Skeletal muscle tissue (tissue), 4 donors: Measurements from ENCODE around the gene LSR. TPM values are rescaled to one million over a fixed set of nuclear protein-coding genes. Genes with fewer than 3 reads are reported as not detected.

Experiments used
- H3K27ac ChIP-seq: one replicate; pipeline ENCODE4 v1.7.0; 2013; ENCODE audit warnings: mild to moderate bottlenecking, low read depth, low read length, inconsistent platforms
- H3K27me3 ChIP-seq, 3 donors: one replicate each; pipeline ENCODE4 v1.7.0; 2013; ENCODE audit warnings: low read length in 3 of 3; ENCODE audit not compliant: control insufficient read depth in 3 of 3, insufficient read depth in 3 of 3
- H3K36me3 ChIP-seq, 3 donors: one replicate each; pipeline ENCODE4 v1.7.0; 2013; ENCODE audit warnings: low read length in 3 of 3; ENCODE audit not compliant: control insufficient read depth in 3 of 3, insufficient read depth in 3 of 3
- H3K4me1 ChIP-seq, 3 donors: one replicate each; pipeline ENCODE4 v1.7.0; 2013; ENCODE audit warnings: low read length in 3 of 3, mild to moderate bottlenecking in 3 of 3; ENCODE audit not compliant: control insufficient read depth in 3 of 3, insufficient read depth in 3 of 3
- H3K4me3 ChIP-seq, 3 donors: one replicate each; pipeline ENCODE4 v1.7.0; 2013; ENCODE audit warnings: low read length in 3 of 3
- H3K9ac ChIP-seq, 3 donors: one replicate each; pipeline ENCODE4 v1.7.0; 2013; ENCODE audit warnings: low read length in 3 of 3, mild to moderate bottlenecking in 3 of 3, moderate library complexity in 2 of 3, low read depth in 1 of 3
- H3K9me3 ChIP-seq, 3 donors: one replicate each; pipeline ENCODE4 v1.7.0; 2013; ENCODE audit warnings: low read length in 3 of 3; ENCODE audit not compliant: control insufficient read depth in 3 of 3
- total RNA-seq: library from RNA; depleted of rRNA; stranded (reverse); fragments of >200 nt; gene quantifications from one replicate; pipeline ENCODE4 v1.2.3, GENCODE V29; 2014
- donor health status: Osteomylitis.

The LSR gene
- total RNA-seq, 1 donor from 2014 or later, result 0.52 TPM

DNA sequence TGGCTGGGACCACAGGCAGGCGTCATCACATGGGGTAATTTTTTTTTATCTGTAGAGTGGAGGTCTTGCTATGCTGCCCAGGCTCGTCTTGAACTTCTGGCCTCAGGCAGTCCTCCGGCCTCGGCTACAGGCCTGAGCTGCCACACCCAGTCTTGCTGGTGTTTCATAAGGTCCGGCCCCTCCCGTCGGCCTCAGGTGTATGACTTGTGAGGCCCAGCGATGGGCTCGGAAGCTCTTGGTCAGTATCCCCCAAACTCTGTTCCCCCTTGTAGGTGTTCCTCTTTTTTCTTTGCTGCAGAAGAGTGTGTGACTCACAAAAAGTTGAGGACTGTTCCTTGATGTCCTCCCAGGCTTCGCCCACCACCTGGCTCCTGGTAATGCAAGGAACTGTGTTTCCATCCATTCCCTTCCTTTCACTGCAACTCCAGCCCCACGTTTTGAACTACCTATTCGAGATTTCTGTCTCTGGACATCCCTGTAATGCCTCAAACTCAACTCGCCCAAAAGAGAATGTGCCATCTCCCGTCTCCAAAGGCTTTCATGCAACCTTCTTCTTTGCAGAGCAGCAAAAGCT is 25.0 kb downstream of the LSR start:
- no peak overlapping the region for H3K27ac ChIP-seq
- H3K9me3 ChIP-seq, result no peaks in the 10 kb centered on the region
- H3K4me3 ChIP-seq, result no peak overlapping the region
- H3K9ac ChIP-seq, result no peak overlapping the region
- H3K36me3 ChIP-seq, result peaks cover 61 to 69% (median 67%) of the 10 kb centered on the region in 3 donors
- peaks cover 10 to 15% (median 14%) of the 10 kb centered on the region in 3 donors for H3K4me1 ChIP-seq
- no peaks in the 10 kb centered on the region for H3K27me3 ChIP-seq

DNA sequence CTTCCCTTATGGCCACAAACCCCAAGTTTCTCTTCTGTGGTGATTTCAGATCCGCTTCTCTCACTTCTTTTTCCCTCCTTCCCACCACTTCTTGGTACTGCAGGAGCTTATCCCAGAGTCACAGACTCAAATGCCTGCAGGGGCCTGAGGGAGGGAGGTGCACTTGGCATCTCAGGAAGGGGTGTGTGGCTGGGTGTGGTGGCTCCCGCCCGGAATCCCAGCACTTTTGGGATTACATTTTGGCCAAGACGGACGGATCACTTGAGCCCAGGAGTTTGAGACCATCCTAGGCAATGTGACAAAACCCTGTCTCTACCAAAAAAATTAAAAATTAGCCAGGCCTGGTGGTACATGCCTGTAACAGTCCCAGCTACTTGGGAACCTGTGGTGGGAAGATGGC is 25.5 kb downstream of the LSR start:
- Histone ChIP-seq H3K4me3 (no peak overlapping the region), H3K36me3 (peaks cover 66 to 75% (median 72%) of the 10 kb centered on the region in 3 donors), H3K9me3 (no peaks in the 10 kb centered on the region), H3K27me3 (no peaks in the 10 kb centered on the region), H3K9ac (no peak overlapping the region), H3K4me1 (peaks cover 10 to 15% (median 14%) of the 10 kb centered on the region in 3 donors), H3K27ac (no peak overlapping the region)

DNA sequence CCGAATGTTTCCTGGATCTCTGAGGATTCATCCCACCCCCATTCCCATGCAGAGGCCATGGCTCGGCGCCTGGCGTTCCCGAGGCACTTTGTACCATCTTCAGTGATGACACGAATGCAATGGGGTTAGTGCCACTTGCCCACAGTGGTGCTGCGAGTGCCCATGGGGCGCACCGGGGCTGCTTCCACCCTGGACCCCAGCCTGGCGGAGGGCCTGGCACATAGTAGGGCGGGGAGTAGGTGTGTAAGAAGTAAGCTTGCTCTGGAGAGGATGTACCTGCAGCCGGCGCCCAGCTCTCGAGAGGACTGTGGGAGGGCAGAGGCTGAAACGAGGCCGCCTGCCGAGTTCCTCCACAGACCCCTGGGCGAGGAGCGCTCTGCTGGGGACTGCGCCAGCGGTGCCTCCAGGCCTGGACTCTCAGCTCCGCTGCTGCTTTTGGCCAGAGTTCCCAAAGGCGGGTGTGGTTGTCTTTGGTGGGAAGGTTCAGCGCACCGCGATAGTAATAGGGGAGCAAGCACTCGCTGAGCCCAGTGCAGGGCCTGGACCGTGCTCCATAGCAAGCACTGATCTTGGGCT is 28.0 kb downstream of the LSR start:
- no peaks in the 10 kb centered on the region for H3K9me3 ChIP-seq
- no peaks in the 10 kb centered on the region for H3K27me3 ChIP-seq
- peaks cover 0 to 3% (median 0%) of the 10 kb centered on the region in 3 donors for H3K4me1 ChIP-seq
- H3K36me3 ChIP-seq, result peaks cover 55 to 62% (median 56%) of the 10 kb centered on the region in 3 donors
- H3K9ac ChIP-seq, result no peak overlapping the region
- H3K4me3 ChIP-seq, result no peak overlapping the region
- no peak overlapping the region for H3K27ac ChIP-seq

- H3K9me3 ChIP-seq, result no peaks in the 10 kb centered on the region
- peaks cover 7 to 12% (median 8%) of the 10 kb centered on the region in 3 donors for H3K27me3 ChIP-seq
- no peak overlapping the region for H3K4me3 ChIP-seq
- no peak overlapping the region for H3K27ac ChIP-seq
- peaks cover 40 to 50% (median 40%) of the 10 kb centered on the region in 3 donors for H3K36me3 ChIP-seq
- H3K9ac ChIP-seq, result no peak overlapping the region
- no peaks in the 10 kb centered on the region for H3K4me1 ChIP-seq
Observed at GRCh38 chr19:35278578-35279284, 29.9 kb downstream of the LSR start.

GRCh38 chr19:35279374-35279773 is 30.6 kb downstream of the LSR start:
- Histone ChIP-seq H3K36me3 (peaks cover 33 to 44% (median 34%) of the 10 kb centered on the region in 3 donors), H3K9ac (no peak overlapping the region), H3K4me1 (no peaks in the 10 kb centered on the region), H3K27me3 (peaks cover 7 to 14% (median 8%) of the 10 kb centered on the region in 3 donors), H3K4me3 (no peak overlapping the region), H3K27ac (no peak overlapping the region), H3K9me3 (no peaks in the 10 kb centered on the region)

- Histone ChIP-seq H3K36me3 (peaks cover 28 to 41% (median 32%) of the 10 kb centered on the region in 3 donors), H3K4me3 (no peak overlapping the region), H3K9ac (peak overlapping the region in 1 of 3 donors; percentile 16), H3K9me3 (no peaks in the 10 kb centered on the region), H3K4me1 (no peaks in the 10 kb centered on the region), H3K27me3 (peaks cover 7 to 22% (median 8%) of the 10 kb centered on the region in 3 donors), H3K27ac (no peak overlapping the region)
Observed at GRCh38 chr19:35279985-35280821, 31.4 kb downstream of the LSR start.

- peaks cover 7 to 22% (median 8%) of the 10 kb centered on the region in 3 donors for H3K27me3 ChIP-seq
- no peak overlapping the region for H3K4me3 ChIP-seq
- H3K27ac ChIP-seq, result no peak overlapping the region
- H3K36me3 ChIP-seq, result peaks cover 20 to 32% (median 31%) of the 10 kb centered on the region in 3 donors
- no peaks in the 10 kb centered on the region for H3K4me1 ChIP-seq
- H3K9ac ChIP-seq, result peak overlapping the region in 1 of 3 donors; percentile 33
- H3K9me3 ChIP-seq, result no peaks in the 10 kb centered on the region
Observed at GRCh38 chr19:35281303-35281702, 32.5 kb downstream of the LSR start.

- H3K36me3 ChIP-seq, result peaks cover under 1 to 7% (median 4%) of the 10 kb centered on the region in 3 donors
- H3K9me3 ChIP-seq, result no peaks in the 10 kb centered on the region
- H3K4me1 ChIP-seq, result no peaks in the 10 kb centered on the region
- peaks cover 7 to 22% (median 8%) of the 10 kb centered on the region in 3 donors for H3K27me3 ChIP-seq
- no peak overlapping the region for H3K4me3 ChIP-seq
- no peak overlapping the region for H3K27ac ChIP-seq
- H3K9ac ChIP-seq, result no peak overlapping the region
Observed at GRCh38 chr19:35284153-35285094, 35.6 kb downstream of the LSR start.

- Histone ChIP-seq H3K27ac (no peak overlapping the region), H3K4me3 (no peak overlapping the region), H3K9me3 (no peaks in the 10 kb centered on the region), H3K4me1 (no peaks in the 10 kb centered on the region), H3K36me3 (peaks cover 0 to 2% (median 0%) of the 10 kb centered on the region in 3 donors), H3K9ac (no peak overlapping the region), H3K27me3 (peaks cover 7 to 22% (median 8%) of the 10 kb centered on the region in 3 donors)
Observed at GRCh38 chr19:35285095-35285449, 36.3 kb downstream of the LSR start.
